H9 (cell line): ENCODE measurements around the gene KCNMB2. TPM values are rescaled to one million over a fixed set of nuclear protein-coding genes. Genes with fewer than 3 reads are reported as not detected.

Experiments used
- DNase-seq: peaks from one replicate; pipeline ENCODE4 v3.0.0-alpha.2; 2017
- H2AFZ ChIP-seq: one replicate; pipeline ENCODE4 v1.6.1; 2013; ENCODE audit warnings: mild to moderate bottlenecking, low read length, control low read depth, moderate library complexity
- H2AK5ac ChIP-seq: 2 replicates; pipeline ENCODE4 v1.6.1; 2013; ENCODE audit warnings: low read length, control low read depth, mixed read lengths; ENCODE audit not compliant: insufficient read length
- H2BK120ac ChIP-seq: one replicate; pipeline ENCODE4 v1.6.1; 2013; ENCODE audit warnings: low read depth, mild to moderate bottlenecking, low read length, control low read depth, inconsistent platforms; ENCODE audit not compliant: poor library complexity, severe bottlenecking
- H2BK12ac ChIP-seq: 2 replicates; pipeline ENCODE4 v1.6.1; 2013; ENCODE audit warnings: low read length, control low read depth, mixed read lengths, low read depth; ENCODE audit not compliant: insufficient read length
- H2BK15ac ChIP-seq: 2 replicates; pipeline ENCODE4 v1.6.1; 2013; ENCODE audit warnings: low read depth, low read length, control low read depth
- H2BK20ac ChIP-seq: one replicate; pipeline ENCODE4 v1.6.1; 2013; ENCODE audit warnings: low read depth, mild to moderate bottlenecking, low read length, control low read depth, inconsistent platforms; ENCODE audit not compliant: poor library complexity, severe bottlenecking
- H2BK5ac ChIP-seq: 2 replicates; pipeline ENCODE4 v1.6.1; 2013; ENCODE audit warnings: low read length, control low read depth, mixed read lengths; ENCODE audit not compliant: insufficient read length
- H3K14ac ChIP-seq: 2 replicates; pipeline ENCODE4 v1.6.1; 2013; ENCODE audit warnings: low read length, control low read depth; ENCODE audit not compliant: insufficient read depth
- H3K18ac ChIP-seq: 2 replicates; pipeline ENCODE4 v1.6.1; 2013; ENCODE audit warnings: low read depth, mild to moderate bottlenecking, mixed read lengths, low read length, control low read depth; ENCODE audit not compliant: insufficient read length
- H3K23ac ChIP-seq: 2 replicates; pipeline ENCODE4 v1.6.1; 2013; ENCODE audit warnings: low read length, control low read depth, mixed read lengths, low read depth; ENCODE audit not compliant: insufficient read length
- H3K23me2 ChIP-seq: 2 replicates; pipeline ENCODE4 v1.6.1; 2013; ENCODE audit warnings: low read depth, mild to moderate bottlenecking, mixed read lengths, low read length, control low read depth; ENCODE audit not compliant: insufficient read length, poor library complexity, severe bottlenecking
- H3K27ac ChIP-seq: 2 replicates; pipeline ENCODE4 v1.5.1; 2013; ENCODE audit warnings: low read length, control low read depth, mixed read lengths, low read depth; ENCODE audit not compliant: insufficient read length
- H3K27me3 ChIP-seq: 2 replicates; pipeline ENCODE4 v1.6.1; 2013; ENCODE audit warnings: low read length, control low read depth, inconsistent platforms; ENCODE audit not compliant: insufficient read depth
- H3K4ac ChIP-seq: 2 replicates; pipeline ENCODE4 v1.6.1; 2013; ENCODE audit warnings: low read depth, mild to moderate bottlenecking, control low read depth, inconsistent platforms, low read length, moderate library complexity
- H3K4me1 ChIP-seq: 2 replicates; pipeline ENCODE4 v1.6.1; 2013; ENCODE audit warnings: low read length, control low read depth, inconsistent platforms; ENCODE audit not compliant: insufficient read depth
- H3K4me2 ChIP-seq: 2 replicates; pipeline ENCODE4 v1.6.1; 2013; ENCODE audit warnings: low read length, control low read depth, mixed read lengths; ENCODE audit not compliant: insufficient read length, insufficient read depth
- H3K56ac ChIP-seq: 2 replicates; pipeline ENCODE4 v1.6.1; 2013; ENCODE audit warnings: low read depth, mild to moderate bottlenecking, mixed read lengths, low read length, control low read depth; ENCODE audit not compliant: insufficient read length
- H3K79me1 ChIP-seq: 2 replicates; pipeline ENCODE4 v1.6.1; 2013; ENCODE audit warnings: low read depth, mild to moderate bottlenecking, moderate library complexity, low read length, control low read depth, inconsistent platforms; ENCODE audit not compliant: insufficient read depth, poor library complexity, severe bottlenecking
- H3K79me2 ChIP-seq: 2 replicates; pipeline ENCODE4 v1.6.1; 2013; ENCODE audit warnings: low read length, control low read depth, inconsistent platforms; ENCODE audit not compliant: insufficient read depth
- H3K9ac ChIP-seq: 2 replicates; pipeline ENCODE4 v1.6.1; 2013; ENCODE audit warnings: low read length, control low read depth, mixed read lengths; ENCODE audit not compliant: insufficient read length; ENCODE audit errors: extremely low read depth
- H3K9me3 ChIP-seq: one replicate; pipeline ENCODE4 v1.6.1; 2013; ENCODE audit warnings: low read depth, low read length, inconsistent platforms; ENCODE audit not compliant: control insufficient read depth
- H3T11ph ChIP-seq: one replicate; pipeline ENCODE4 v1.6.1; 2013; ENCODE audit warnings: mild to moderate bottlenecking, low read length, control low read depth, inconsistent platforms
- H4K20me1 ChIP-seq: one replicate; pipeline ENCODE4 v1.6.1; 2013; ENCODE audit not compliant: control insufficient read depth, insufficient read length, insufficient read depth
- H4K5ac ChIP-seq: 2 replicates; pipeline ENCODE4 v1.6.1; 2013; ENCODE audit warnings: low read depth, mild to moderate bottlenecking, mixed read lengths, low read length, control low read depth; ENCODE audit not compliant: insufficient read length
- H4K8ac ChIP-seq: replicated peaks from 2 replicates; pipeline ENCODE4 v1.6.1; 2013; ENCODE audit warnings: low read length, control low read depth, mixed read lengths, low read depth; ENCODE audit not compliant: insufficient read length
- H4K91ac ChIP-seq: 2 replicates; pipeline ENCODE4 v1.6.1; 2013; ENCODE audit warnings: low read depth, mild to moderate bottlenecking, moderate library complexity, mixed read lengths, low read length, control low read depth; ENCODE audit not compliant: insufficient read length
- H3K27ac Mint-ChIP-seq, 3 experiments: 2 replicates in 2 of 3; 3 replicates in 1 of 3; pipeline ENCODE4 v1.8.0; 2020 to 2021; ENCODE audit warnings: mixed read lengths in 3 of 3, mild to moderate bottlenecking in 1 of 3, moderate library complexity in 1 of 3
- H3K27me3 Mint-ChIP-seq: 2 replicates; pipeline ENCODE4 v1.8.0; 2021; ENCODE audit warnings: low read depth, mild to moderate bottlenecking, moderate library complexity, mixed read lengths
- H3K36me3 Mint-ChIP-seq, 3 experiments: 2 replicates in 2 of 3; 3 replicates in 1 of 3; pipeline ENCODE4 v1.8.0; 2020 to 2021; ENCODE audit warnings: low read depth in 3 of 3, mixed read lengths in 3 of 3; ENCODE audit not compliant: insufficient read depth in 1 of 3
- H3K4me1 Mint-ChIP-seq, 2 experiments: 2 replicates each; pipeline ENCODE4 v1.8.0; 2020; ENCODE audit warnings: mixed read lengths in 2 of 2
- H3K4me3 Mint-ChIP-seq, 2 experiments: 2 replicates in 1 of 2; 3 replicates in 1 of 2; pipeline ENCODE4 v1.8.0; 2020 to 2021; ENCODE audit warnings: mild to moderate bottlenecking in 2 of 2, mixed read lengths in 2 of 2, moderate library complexity in 1 of 2
- H3K9me3 Mint-ChIP-seq, 2 experiments: 2 replicates in 1 of 2; 3 replicates in 1 of 2; pipeline ENCODE4 v1.8.0; 2020; ENCODE audit warnings: mild to moderate bottlenecking in 2 of 2, mixed read lengths in 2 of 2, moderate library complexity in 1 of 2
- CTCF ChIP-seq: fragments of 200-600 bp; sonication (generic); conservative IDR thresholded peaks from 3 replicates; pipeline ENCODE4 v1.8.0; 2021; ENCODE audit warnings: antibody characterized with exemption, mild to moderate bottlenecking
- WGBS: extraction: QIAGEN DNeasy Blood & Tissue Kit; methylation state at CpG from one replicate; pipeline ENCODE4 v1.1.7; 2013; ENCODE audit warnings: missing lambda C conversion rate, low lambda C conversion rate, mixed read lengths; ENCODE audit not compliant: insufficient read length; ENCODE audit errors: extremely low coverage; 5-methylcytosine and 5-hydroxymethylcytosine counted together
- total RNA-seq: library from RNA; stranded (reverse); gene quantifications from 2 replicates; pipeline ENCODE4 v1.2.1, GENCODE V29; 2021

The KCNMB2 gene
- total RNA-seq, 1 experiment from 2014 or later = not detected

GRCh38 chr3:178631950-178632349 is 95.7 kb downstream of the KCNMB2 start:
- Histone ChIP-seq H2BK12ac (no peak overlapping the region), H2BK120ac (no peak overlapping the region), H3K23ac (no peak overlapping the region), H4K91ac (no peak overlapping the region), H3K4ac (no peak overlapping the region), H3K9me3 (no peaks in the 10 kb centered on the region), H3K4me1 (no peaks in the 10 kb centered on the region), H3K4me2 (no peak overlapping the region), H2BK5ac (no peak overlapping the region), H2BK15ac (no peak overlapping the region), H2AK5ac (no peak overlapping the region), H4K20me1 (no peaks in the 10 kb centered on the region), H3K56ac (no peak overlapping the region), H3K79me2 (no peaks in the 10 kb centered on the region), H3T11ph (no peak overlapping the region), H3K27ac (no peak overlapping the region), H2AFZ (no peak overlapping the region), H3K9ac (no peak overlapping the region), H3K79me1 (no peaks in the 10 kb centered on the region), H4K5ac (no peak overlapping the region), H3K23me2 (no peaks in the 10 kb centered on the region), H3K18ac (no peak overlapping the region), H2BK20ac (no peak overlapping the region), H4K8ac (no peak overlapping the region), H3K27me3 (no peaks in the 10 kb centered on the region), H3K14ac (no peak overlapping the region)
- H3K4me1 Mint-ChIP-seq = 0 out of 4 replicates have a peak, but pooled peaks cover 0 to 3% of the 10 kb centered on the region in 2 experiments
- WGBS = no CpG with 5 or more reads among the region's 1 CpG
- H3K27me3 Mint-ChIP-seq = no peaks in the 10 kb centered on the region; the same call in 1 of the 2 replicates
- no peak for TF ChIP-seq CTCF
- peaks cover 5 to 7% (median 6%) of the 10 kb centered on the region in 3 experiments; a peak in 6 of 7 replicates for H3K36me3 Mint-ChIP-seq
- no peak overlapping the region for H3K27ac Mint-ChIP-seq
- H3K4me3 Mint-ChIP-seq = no peak overlapping the region
- H3K9me3 Mint-ChIP-seq = peaks cover 10 to 13% of the 10 kb centered on the region in 2 experiments
- DNase-seq = no peak
